Measurements from ENCODE around the gene TTC21B.

Gene TTC21B

DNA sequence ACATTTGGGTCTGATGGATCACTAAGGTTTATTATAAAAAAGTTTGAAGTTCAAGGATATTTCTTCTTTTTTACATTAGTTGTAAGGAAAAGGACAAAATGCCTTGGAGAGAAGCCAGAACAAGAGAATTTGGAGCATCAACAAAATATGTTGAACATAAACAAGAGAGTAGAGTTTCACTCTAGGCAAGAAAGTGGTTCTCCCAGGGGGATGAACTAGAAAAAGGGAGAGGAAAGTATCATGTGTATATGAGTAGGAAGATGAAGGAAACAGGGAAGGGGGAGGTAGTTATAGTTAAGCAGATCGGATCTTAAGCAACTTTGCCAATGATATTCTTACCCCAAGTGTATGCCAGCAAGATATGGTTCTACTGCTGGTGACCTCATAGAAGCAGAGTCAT is 95.7 kb downstream of the TTC21B start:
- no peak for TF ChIP-seq EZH2phosphoT487 (IDR thresholded peaks at IDR 0.05; ENCODE audit: low read length)
- TF ChIP-seq, protein P1, sequence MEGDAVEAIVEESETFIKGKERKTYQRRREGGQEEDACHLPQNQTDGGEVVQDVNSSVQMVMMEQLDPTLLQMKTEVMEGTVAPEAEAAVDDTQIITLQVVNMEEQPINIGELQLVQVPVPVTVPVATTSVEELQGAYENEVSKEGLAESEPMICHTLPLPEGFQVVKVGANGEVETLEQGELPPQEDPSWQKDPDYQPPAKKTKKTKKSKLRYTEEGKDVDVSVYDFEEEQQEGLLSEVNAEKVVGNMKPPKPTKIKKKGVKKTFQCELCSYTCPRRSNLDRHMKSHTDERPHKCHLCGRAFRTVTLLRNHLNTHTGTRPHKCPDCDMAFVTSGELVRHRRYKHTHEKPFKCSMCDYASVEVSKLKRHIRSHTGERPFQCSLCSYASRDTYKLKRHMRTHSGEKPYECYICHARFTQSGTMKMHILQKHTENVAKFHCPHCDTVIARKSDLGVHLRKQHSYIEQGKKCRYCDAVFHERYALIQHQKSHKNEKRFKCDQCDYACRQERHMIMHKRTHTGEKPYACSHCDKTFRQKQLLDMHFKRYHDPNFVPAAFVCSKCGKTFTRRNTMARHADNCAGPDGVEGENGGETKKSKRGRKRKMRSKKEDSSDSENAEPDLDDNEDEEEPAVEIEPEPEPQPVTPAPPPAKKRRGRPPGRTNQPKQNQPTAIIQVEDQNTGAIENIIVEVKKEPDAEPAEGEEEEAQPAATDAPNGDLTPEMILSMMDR (IDR thresholded peaks at IDR 0.05; ENCODE audit: low read length), result no peak
- TF ChIP-seq EZH2 (optimal IDR thresholded peaks at IDR 0.05; ENCODE audit: low read depth, low read length), result no peak

DNA sequence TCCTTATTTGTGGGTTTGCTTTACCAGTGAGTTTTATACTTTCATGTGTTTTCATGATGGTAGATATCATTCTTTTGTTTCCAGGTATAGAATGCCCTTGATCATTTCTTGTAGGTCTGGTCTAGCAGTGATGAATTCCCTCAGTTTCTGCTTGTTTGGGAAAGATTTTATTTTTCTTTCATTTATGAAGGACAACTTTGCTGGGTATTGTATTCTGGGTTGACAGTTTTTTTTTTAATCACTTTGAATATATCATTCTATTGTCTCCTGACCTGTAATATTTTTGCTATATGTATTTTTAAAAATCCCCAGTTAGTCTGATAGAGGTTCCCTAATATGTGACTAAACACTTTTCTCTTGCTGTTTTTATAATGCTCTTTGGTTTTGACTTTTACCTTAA is 101.2 kb downstream of the TTC21B start:
- Histone ChIP-seq H3K9ac (ENCODE audit: low read length) (no peak overlapping the region), H3K9me2 (replicated peaks; ENCODE audit: insufficient read depth, low read length) (no peaks in the 10 kb centered on the region), H3K4me2 (ENCODE audit: low read depth, low read length) (no peak overlapping the region), H3K36me3 (replicated peaks; ENCODE audit: insufficient read depth, low read length) (no peaks in the 10 kb centered on the region), H4K20me1 (ENCODE audit: insufficient read depth, low read length) (no peaks in the 10 kb centered on the region), H3K79me2 (ENCODE audit: low read length) (no peaks in the 10 kb centered on the region), H3K27me3 (replicated peaks; ENCODE audit: insufficient read depth, low read length) (no peaks in the 10 kb centered on the region), H3K27ac (ENCODE audit: low read length) (no peak overlapping the region), H3K4me3 (ENCODE audit: low read length) (no peak overlapping the region), H2AFZ (ENCODE audit: low read length) (no peak overlapping the region), H3F3A (ENCODE audit: insufficient read depth, low read length) (no peaks in the 10 kb centered on the region), H3K9me3 (replicated peaks; ENCODE audit: insufficient read depth, low read length) (no peaks in the 10 kb centered on the region), H3K4me1 (ENCODE audit: low read length) (no peaks in the 10 kb centered on the region)
- no peak for TF ChIP-seq EZH2 (optimal IDR thresholded peaks at IDR 0.05; ENCODE audit: low read depth, low read length)
- no peak for TF ChIP-seq EZH2phosphoT487 (IDR thresholded peaks at IDR 0.05; ENCODE audit: low read length)
- TF ChIP-seq, protein P1 (IDR thresholded peaks at IDR 0.05; ENCODE audit: low read length), result no peak
- no peak for DNase-seq

More for the DNA sequence above, 95.7 kb downstream of the TTC21B start:
- Histone ChIP-seq H4K20me1 (ENCODE audit: insufficient read depth, low read length) (no peaks in the 10 kb centered on the region), H3K27me3 (replicated peaks; ENCODE audit: insufficient read depth, low read length) (no peaks in the 10 kb centered on the region), H3K9me2 (replicated peaks; ENCODE audit: insufficient read depth, low read length) (no peaks in the 10 kb centered on the region), H2AFZ (ENCODE audit: low read length) (no peak overlapping the region), H3K9me3 (replicated peaks; ENCODE audit: insufficient read depth, low read length) (no peaks in the 10 kb centered on the region), H3K4me2 (ENCODE audit: low read depth, low read length) (no peak overlapping the region), H3K9ac (ENCODE audit: low read length) (no peak overlapping the region), H3K4me3 (ENCODE audit: low read length) (no peak overlapping the region), H3K4me1 (ENCODE audit: low read length) (no peaks in the 10 kb centered on the region), H3K36me3 (replicated peaks; ENCODE audit: insufficient read depth, low read length) (no peaks in the 10 kb centered on the region), H3F3A (ENCODE audit: insufficient read depth, low read length) (no peaks in the 10 kb centered on the region), H3K79me2 (ENCODE audit: low read length) (no peaks in the 10 kb centered on the region), H3K27ac (ENCODE audit: low read length) (no peak overlapping the region)
- DNase-seq, result no peak

GRCh38 chr2:165847001-165847400 is 106.6 kb downstream of the TTC21B start:
- Histone ChIP-seq H3K27ac (ENCODE audit: low read length) (no peak overlapping the region), H3K9me3 (replicated peaks; ENCODE audit: insufficient read depth, low read length) (no peaks in the 10 kb centered on the region), H3K36me3 (replicated peaks; ENCODE audit: insufficient read depth, low read length) (no peaks in the 10 kb centered on the region), H3F3A (ENCODE audit: insufficient read depth, low read length) (no peaks in the 10 kb centered on the region), H3K9me2 (replicated peaks; ENCODE audit: insufficient read depth, low read length) (no peaks in the 10 kb centered on the region), H3K4me2 (ENCODE audit: low read depth, low read length) (no peak overlapping the region), H3K27me3 (replicated peaks; ENCODE audit: insufficient read depth, low read length) (no peaks in the 10 kb centered on the region), H3K79me2 (ENCODE audit: low read length) (no peaks in the 10 kb centered on the region), H3K9ac (ENCODE audit: low read length) (no peak overlapping the region), H2AFZ (ENCODE audit: low read length) (no peak overlapping the region), H3K4me3 (ENCODE audit: low read length) (no peak overlapping the region), H3K4me1 (ENCODE audit: low read length) (no peaks in the 10 kb centered on the region), H4K20me1 (ENCODE audit: insufficient read depth, low read length) (no peaks in the 10 kb centered on the region)
- no peak for DNase-seq
- no peak for TF ChIP-seq EZH2 (optimal IDR thresholded peaks at IDR 0.05; ENCODE audit: low read depth, low read length)

GRCh38 chr2:165846056-165846455 is 107.5 kb downstream of the TTC21B start:
- H3K36me3 ChIP-seq (replicated peaks; ENCODE audit: insufficient read depth, low read length), result no peaks in the 10 kb centered on the region
- no peak overlapping the region for H3K9ac ChIP-seq (ENCODE audit: low read length)
- H3K9me2 ChIP-seq (replicated peaks; ENCODE audit: insufficient read depth, low read length), result no peaks in the 10 kb centered on the region
- H3K79me2 ChIP-seq (ENCODE audit: low read length), result no peaks in the 10 kb centered on the region
- H3K27me3 ChIP-seq (replicated peaks; ENCODE audit: insufficient read depth, low read length), result no peaks in the 10 kb centered on the region
- no peak overlapping the region for H3K27ac ChIP-seq (ENCODE audit: low read length)
- H2AFZ ChIP-seq (ENCODE audit: low read length), result no peak overlapping the region
- no peaks in the 10 kb centered on the region for H3K4me1 ChIP-seq (ENCODE audit: low read length)
- H3K4me3 ChIP-seq (ENCODE audit: low read length), result no peak overlapping the region
- H3K4me2 ChIP-seq (ENCODE audit: low read depth, low read length), result no peak overlapping the region
- H4K20me1 ChIP-seq (ENCODE audit: insufficient read depth, low read length), result no peaks in the 10 kb centered on the region
- H3F3A ChIP-seq (ENCODE audit: insufficient read depth, low read length), result no peaks in the 10 kb centered on the region
- no peak for DNase-seq
- TF ChIP-seq, protein P1 (IDR thresholded peaks at IDR 0.05; ENCODE audit: low read length), result no peak
- no peak for TF ChIP-seq EZH2 (optimal IDR thresholded peaks at IDR 0.05; ENCODE audit: low read depth, low read length)
- no peak for TF ChIP-seq EZH2phosphoT487 (IDR thresholded peaks at IDR 0.05; ENCODE audit: low read length)
- H3K9me3 ChIP-seq (replicated peaks; ENCODE audit: insufficient read depth, low read length), result no peaks in the 10 kb centered on the region
